ENCODE measurements around the gene NANS.

GRCh38 chr9:98071737-98072136, 15.2 kb downstream of the NANS start:
- no peak for TF ChIP-seq POLR2A (IDR thresholded peaks at IDR 0.05)
- TF ChIP-seq CTCF (IDR thresholded peaks at IDR 0.05), result no peak
- TF ChIP-seq POLR2AphosphoS5 (IDR thresholded peaks at IDR 0.05), result no peak
